DOHH2 (cell line): ENCODE measurements around the gene C1QTNF6.

Experiments used
- H3F3A ChIP-seq: fragments of 200-600 bp; sonication (generic), shearing (Covaris generic); 2 replicates; pipeline ENCODE4 v1.6.0; 2016; ENCODE audit warnings: antibody characterized with exemption, mild to moderate bottlenecking; ENCODE audit not compliant: control insufficient read depth, insufficient read depth
- H3K27ac ChIP-seq: fragments of 200-600 bp; sonication (generic); 2 replicates; pipeline ENCODE4 v1.5.1; 2014; ENCODE audit warnings: low read depth, mild to moderate bottlenecking, low read length, moderate library complexity
- H3K27me3 ChIP-seq: fragments of 200-600 bp; sonication (generic); 2 replicates; pipeline ENCODE4 v1.6.1; 2014; ENCODE audit warnings: mild to moderate bottlenecking, low read length, mixed read lengths; ENCODE audit not compliant: control insufficient read depth
- H3K36me3 ChIP-seq: fragments of 200-600 bp; sonication (generic); 2 replicates; pipeline ENCODE4 v1.6.1; 2014; ENCODE audit warnings: mild to moderate bottlenecking, low read length, moderate library complexity, mixed read lengths; ENCODE audit not compliant: control insufficient read depth
- H3K4me1 ChIP-seq: fragments of 200-600 bp; sonication (generic); 2 replicates; pipeline ENCODE4 v1.6.1; 2014; ENCODE audit warnings: mild to moderate bottlenecking, low read length, mixed read lengths; ENCODE audit not compliant: control insufficient read depth
- H3K4me2 ChIP-seq: fragments of 200-600 bp; sonication (generic); 2 replicates; pipeline ENCODE4 v1.6.0; 2014; ENCODE audit warnings: mild to moderate bottlenecking, low read length, moderate library complexity
- H3K4me3 ChIP-seq: fragments of 200-600 bp; sonication (generic); 2 replicates; pipeline ENCODE4 v1.5.1; 2014; ENCODE audit warnings: mild to moderate bottlenecking, low read length, mixed read lengths
- H3K79me2 ChIP-seq: fragments of 200-600 bp; sonication (generic); 2 replicates; pipeline ENCODE4 v1.6.1; 2014; ENCODE audit warnings: mild to moderate bottlenecking, low read length, mixed read lengths; ENCODE audit not compliant: control insufficient read depth
- H3K9me2 ChIP-seq: fragments of 200-600 bp; sonication (generic); replicated peaks from 2 replicates; pipeline ENCODE4 v1.6.1; 2014; ENCODE audit warnings: mild to moderate bottlenecking, low read length, mixed read lengths; ENCODE audit not compliant: control insufficient read depth
- H3K9me3 ChIP-seq: fragments of 200-600 bp; sonication (generic); 2 replicates; pipeline ENCODE4 v1.6.1; 2014; ENCODE audit warnings: antibody characterized with exemption, low read length, mixed read lengths; ENCODE audit not compliant: control insufficient read depth, insufficient read depth
- H4K20me1 ChIP-seq: fragments of 200-600 bp; sonication (generic); 2 replicates; pipeline ENCODE4 v1.6.0; 2014; ENCODE audit warnings: low read depth, mild to moderate bottlenecking, antibody characterized with exemption, low read length, moderate library complexity; ENCODE audit not compliant: control insufficient read depth, insufficient read depth
- CTCF ChIP-seq: fragments of 200-600 bp; sonication (generic); IDR thresholded peaks from one replicate; pipeline ENCODE4 v1.5.1; 2014; ENCODE audit warnings: antibody characterized with exemption, mild to moderate bottlenecking, low read depth, low read length; ENCODE audit not compliant: poor library complexity, severe bottlenecking
- EZH2phosphoT487 ChIP-seq: fragments of 200-600 bp; sonication (generic); IDR thresholded peaks from 2 replicates; pipeline ENCODE4 v1.6.1; 2017; ENCODE audit warnings: borderline replicate concordance, mild to moderate bottlenecking, antibody characterized with exemption, low read length, moderate library complexity, mixed read lengths

The C1QTNF6 gene

GRCh38 chr22:37208401-37209139 is 20.5 kb upstream of the C1QTNF6 start:
- Histone ChIP-seq H3K9me2 (no peaks in the 10 kb centered on the region), H3F3A (no peaks in the 10 kb centered on the region), H3K79me2 (no peaks in the 10 kb centered on the region), H3K36me3 (no peaks in the 10 kb centered on the region), H3K27me3 (no peaks in the 10 kb centered on the region), H3K27ac (no peak overlapping the region), H3K9me3 (no peaks in the 10 kb centered on the region), H3K4me3 (no peak overlapping the region), H3K4me2 (no peak overlapping the region), H3K4me1 (peaks cover 24% of the 10 kb centered on the region), H4K20me1 (no peaks in the 10 kb centered on the region)
- TF ChIP-seq CTCF = no peak
- no peak for TF ChIP-seq EZH2phosphoT487

GRCh38 chr22:37207981-37208380 is 19.9 kb upstream of the C1QTNF6 start:
- H3K4me2 ChIP-seq = no peak overlapping the region
- H3K79me2 ChIP-seq = no peaks in the 10 kb centered on the region
- no peak overlapping the region for H3K27ac ChIP-seq

GRCh38 chr22:37206841-37207821 is 19.1 kb upstream of the C1QTNF6 start:
- no peak overlapping the region for H3K4me2 ChIP-seq
- no peaks in the 10 kb centered on the region for H3K9me2 ChIP-seq
- no peak for TF ChIP-seq CTCF
- no peak for TF ChIP-seq EZH2phosphoT487
- no peaks in the 10 kb centered on the region for H4K20me1 ChIP-seq
- H3K27me3 ChIP-seq = no peaks in the 10 kb centered on the region
- H3K9me3 ChIP-seq = no peaks in the 10 kb centered on the region
- no peaks in the 10 kb centered on the region for H3F3A ChIP-seq
- H3K4me1 ChIP-seq = peaks cover 23% of the 10 kb centered on the region
- H3K79me2 ChIP-seq = no peaks in the 10 kb centered on the region
- no peak overlapping the region for H3K4me3 ChIP-seq
- H3K27ac ChIP-seq = no peak overlapping the region
- no peaks in the 10 kb centered on the region for H3K36me3 ChIP-seq

More at GRCh38 chr22:37207981-37208380, 19.9 kb upstream of the C1QTNF6 start:
- H3K4me1 ChIP-seq = peaks cover 24% of the 10 kb centered on the region
- no peaks in the 10 kb centered on the region for H3K36me3 ChIP-seq
- no peaks in the 10 kb centered on the region for H3K27me3 ChIP-seq
- no peaks in the 10 kb centered on the region for H4K20me1 ChIP-seq
- no peaks in the 10 kb centered on the region for H3K9me3 ChIP-seq
- TF ChIP-seq EZH2phosphoT487 (no peak), CTCF (no peak)
- H3K4me3 ChIP-seq = no peak overlapping the region
- no peaks in the 10 kb centered on the region for H3K9me2 ChIP-seq
- no peaks in the 10 kb centered on the region for H3F3A ChIP-seq
